HepG2 (cell line): Measurements from ENCODE around the gene BSN. TPM values are rescaled to one million over a fixed set of nuclear protein-coding genes. Genes with fewer than 3 reads are reported as not detected.
A peak's percentile ranks its signal among the peaks of the same experiment; 100 is the strongest.

Source experiments
- ATAC-seq: fragments of 200-7000 bp; cut with Tn5 transposase; 3 replicates; pipeline ENCODE4 v1.9.1; 2020; ENCODE audit warnings: mild to moderate bottlenecking, moderate library complexity
- BruUV-seq: library from RNA; stranded (reverse); fragments of 400-500 nt; replicated peaks from 2 replicates; lab custom pipeline; 2021; lab: Mats Ljungman, UMichigan
- CTCF ChIA-PET: fragments of 300-600 bp; formaldehyde crosslinking; extraction: SDS; loops from one replicate; lab custom pipeline; 2021; ENCODE audit warnings: low total read pairs, inconsistent platforms, low intra/inter-chr PET ratio; lab: Yijun Ruan, JAX
- POLR2A ChIA-PET: fragments of 350-600 bp; sonication (Branson Sonifier 250); formaldehyde crosslinking; loops from one replicate; lab custom pipeline; 2020; ENCODE audit warnings: antibody characterized with exemption, inconsistent platforms; lab: Yijun Ruan, JAX
- DNase-seq: peaks from one replicate; pipeline ENCODE4 v3.0.0-alpha.2; 2015; ENCODE audit warnings: low spot score
- FAIRE-seq: peaks from 3 replicates; lab custom pipeline; 2011; peaks lifted over from hg19 to GRCh38; lab: Jason Lieb, UNC
- H2AFZ ChIP-seq: one replicate; pipeline ENCODE4 v1.6.1; 2011; ENCODE audit warnings: low read length, inconsistent platforms
- H3K27ac ChIP-seq: fragments of 300-600 bp; 3 replicates; pipeline ENCODE4 v1.8.0; 2011; ENCODE audit warnings: mixed run types, mild to moderate bottlenecking, mixed read lengths, low read length, inconsistent platforms; ENCODE audit not compliant: insufficient read depth; ENCODE audit errors: extremely low read length
- H3K27me3 ChIP-seq, 2 experiments: fragments of 200-600 bp in 1 of 2; 2 replicates in 1 of 2; 3 replicates in 1 of 2; pipeline versions ENCODE4 v1.6.0 to v1.8.0; 2011; ENCODE audit warnings: low read length in 2 of 2, mild to moderate bottlenecking in 2 of 2, moderate library complexity in 2 of 2, inconsistent platforms in 1 of 2; ENCODE audit not compliant: insufficient read depth in 2 of 2, control insufficient read depth in 1 of 2
- H3K36me3 ChIP-seq, 2 experiments: fragments of 200-600 bp in 1 of 2; replicated peaks in 1 of 2; 2 replicates in 1 of 2; 3 replicates in 1 of 2; pipeline versions ENCODE4 v1.5.1 to v1.8.0; 2011; ENCODE audit warnings: low read length in 2 of 2, inconsistent platforms in 1 of 2; ENCODE audit not compliant: insufficient read depth in 2 of 2, control insufficient read depth in 1 of 2
- H3K4me1 ChIP-seq: 2 replicates; pipeline ENCODE4 v1.5.1; 2012; ENCODE audit warnings: low read length, inconsistent platforms; ENCODE audit not compliant: insufficient read depth
- H3K4me2 ChIP-seq: 2 replicates; pipeline ENCODE4 v1.6.0; 2011; ENCODE audit warnings: low read depth, low read length, inconsistent platforms
- H3K4me3 ChIP-seq, 3 experiments: fragments of 200-600 bp in 1 of 3; sonication (generic), shearing (Covaris generic) in 1 of 3; replicated peaks in 1 of 3; 2 replicates each; pipeline ENCODE4 v1.5.1; 2011 to 2016; ENCODE audit warnings: low read length in 3 of 3, inconsistent platforms in 2 of 3, low read depth in 2 of 3, mild to moderate bottlenecking in 2 of 3, control low read depth in 1 of 3, mixed read lengths in 1 of 3; ENCODE audit not compliant: insufficient read depth in 1 of 3
- H3K79me2 ChIP-seq: one replicate; pipeline ENCODE4 v1.6.1; 2011; ENCODE audit warnings: low read length, inconsistent platforms; ENCODE audit not compliant: insufficient read depth
- H3K9ac ChIP-seq: 2 replicates; pipeline ENCODE4 v1.6.0; 2011; ENCODE audit warnings: mild to moderate bottlenecking, low read depth, low read length, inconsistent platforms; ENCODE audit not compliant: insufficient read depth
- H3K9me3 ChIP-seq: 2 replicates; pipeline ENCODE4 v1.5.1; 2012; ENCODE audit warnings: mild to moderate bottlenecking, low read length
- H4K20me1 ChIP-seq: 2 replicates; pipeline ENCODE4 v1.6.0; 2011; ENCODE audit warnings: inconsistent platforms, mild to moderate bottlenecking, low read length, moderate library complexity; ENCODE audit not compliant: insufficient read depth
- AGO2 ChIP-seq: fragments of 200-400 bp; formaldehyde crosslinking; optimal IDR thresholded peaks from 2 replicates; pipeline ENCODE3; 2017; ENCODE audit warnings: mild to moderate bottlenecking, low read depth, low read length, moderate library complexity
- ETV6 ChIP-seq: sonication (generic); formaldehyde crosslinking; conservative IDR thresholded peaks from 2 replicates; pipeline ENCODE4 v1.4.0; 2020; ENCODE audit warnings: missing genetic modification reagents
- FOXP4 ChIP-seq: sonication (generic); formaldehyde crosslinking; IDR thresholded peaks from 2 replicates; pipeline ENCODE4 v1.4.0; 2020; ENCODE audit warnings: missing genetic modification reagents
- KIAA2018 ChIP-seq: sonication (generic); formaldehyde crosslinking; IDR thresholded peaks from 2 replicates; pipeline ENCODE4 v1.5.0; 2020; ENCODE audit warnings: mild to moderate bottlenecking, missing genetic modification reagents, borderline replicate concordance
- ZNF124 ChIP-seq: sonication (generic); formaldehyde crosslinking; IDR thresholded peaks from 2 replicates; pipeline ENCODE4 v1.4.0; 2020; ENCODE audit warnings: missing genetic modification reagents
- ZNF30 ChIP-seq: sonication (generic); formaldehyde crosslinking; IDR thresholded peaks from 2 replicates; pipeline ENCODE4 v1.5.0; 2020; ENCODE audit warnings: mild to moderate bottlenecking, missing genetic modification reagents
- ZNF691 ChIP-seq: sonication (generic); formaldehyde crosslinking; IDR thresholded peaks from 2 replicates; pipeline ENCODE4 v1.4.0; 2020; ENCODE audit warnings: missing genetic modification reagents, low read depth, mild to moderate bottlenecking, borderline replicate concordance
- ZNF75D ChIP-seq: sonication (generic); formaldehyde crosslinking; IDR thresholded peaks from 2 replicates; pipeline ENCODE4 v1.8.1; 2023; ENCODE audit warnings: missing genetic modification reagents, mild to moderate bottlenecking, borderline replicate concordance
- WGBS: methylation state at CpG from one replicate; pipeline ENCODE4 v1.1.6; 2017; ENCODE audit warnings: low lambda C conversion rate; 5-methylcytosine and 5-hydroxymethylcytosine counted together
- in situ Hi-C: cut with HindIII; loops from 2 replicates; pipeline ENCODE4 v1.10.0; 2017; ENCODE audit warnings: low pct_unique_long_range_greater_than_20kb; ENCODE audit not compliant: extremely low pct_ligation_motif_present
- intact Hi-C: fragments of 100-400 bp; cut with micrococcal nuclease; formaldehyde crosslinking; loops from one replicate; pipeline ENCODE4 v1.10.0; 2022; ENCODE audit not compliant: unreplicated experiment
- polyA plus RNA-seq, 8 experiments: library from polyadenylated mRNA; depleted of rRNA in 3 of 8; stranded (reverse) in 7 of 8; unstranded in 1 of 8; fragments of >200 nt; fragmentation: Illumina TruSeq in 4 of 8; extraction: Trizol in 4 of 8; gene quantifications; 2 replicates each; pipeline versions ENCODE4 v1.2.1 to v1.2.3, GENCODE V29; 2011 to 2016; ENCODE audit warnings: low read depth in 4 of 8, missing spikeins in 1 of 8, mixed read lengths in 1 of 8; ENCODE audit not compliant: insufficient read depth in 1 of 8
- total RNA-seq, 5 experiments: library from RNA; depleted of rRNA; stranded (reverse); fragments of >200 nt; fragmentation: Illumina TruSeq; extraction: Trizol; gene quantifications; 2 replicates each; pipeline ENCODE4 v1.2.3, GENCODE V29; 2016; ENCODE audit warnings: low read depth in 1 of 5

Gene BSN
- total and polyA plus RNA-seq, 2 of the 13 experiments (the other 11 are each of a cell fraction or from before 2014, with no cell fraction given), result 0.42 to 0.86 TPM

- H3K4me2 ChIP-seq, result no peak overlapping the region
- no peak overlapping the region for H2AFZ ChIP-seq
- no peak for ATAC-seq
- no peaks in the 10 kb centered on the region for H3K9me3 ChIP-seq
- in situ Hi-C loops, result no loop called here
- no peak overlapping the region for H3K27ac ChIP-seq
- CTCF ChIA-PET, result no interaction called here
- POLR2A ChIA-PET, result interaction anchor here (1.8 to 2.4 kb wide), 3 partner anchors 33 to 53 kb away, joined by 6 to 8 read pairs (median 7); partner anchors contain the start of gene DAG1
- BruUV-seq, result no TSS peak
- H3K4me1 ChIP-seq, result peaks cover 34% of the 10 kb centered on the region
- H3K9ac ChIP-seq, result 0 out of 2 replicates have a peak overlapping the region, but pooled peaks have one; percentile 7
- no peak for FAIRE-seq
- H3K4me3 ChIP-seq, result no peak overlapping the region
- no peaks in the 10 kb centered on the region for H4K20me1 ChIP-seq
- no peaks in the 10 kb centered on the region; a peak in 1 of 5 replicates for H3K27me3 ChIP-seq
- peaks cover 16 to 35% of the 10 kb centered on the region in 2 experiments; a peak in 4 of 5 replicates for H3K36me3 ChIP-seq
- WGBS, result 100% methylated on average over 5 of the region's 5 CpGs
- H3K79me2 ChIP-seq, result peaks cover 8% of the 10 kb centered on the region
- TF ChIP-seq ZNF124 (CRISPR knock-in tag) (no peak), ZNF691 (CRISPR knock-in tag) (no peak), ZNF30 (CRISPR knock-in tag) (no peak), AGO2 (no peak), ETV6 (no peak), FOXP4 (CRISPR knock-in tag) (no peak), ZNF75D (CRISPR knock-in tag) (no peak), KIAA2018 (CRISPR knock-in tag) (no peak)
- TF ChIP-seq, all 625 proteins: peak for 0
- no peak for DNase-seq
- intact Hi-C loops, result no loop called here
Observed at GRCh38 chr3:49518441-49518840, 35.8 kb upstream of the BSN start.
